HepG2 (cell line): ENCODE data around the gene ANKRD29. TPM values are rescaled to one million over a fixed set of nuclear protein-coding genes. Genes with fewer than 3 reads are reported as not detected.

Experiments
- ASH2L ChIP-seq: fragments of 300-600, 200-600 bp; sonication (generic); IDR thresholded peaks from 2 replicates; pipeline ENCODE4 v1.7.0; 2017; ENCODE audit warnings: low read depth, mild to moderate bottlenecking, moderate library complexity, mixed read lengths, low read length; ENCODE audit not compliant: insufficient read length
- CENPX ChIP-seq: sonication (generic); formaldehyde crosslinking; IDR thresholded peaks from 2 replicates; pipeline ENCODE4 v1.9.0; 2021; ENCODE audit warnings: mild to moderate bottlenecking, missing genetic modification reagents, moderate library complexity
- DR1 ChIP-seq: sonication (generic); formaldehyde crosslinking; IDR thresholded peaks from 2 replicates; pipeline ENCODE4 v1.8.0; 2021; ENCODE audit warnings: mild to moderate bottlenecking, missing genetic modification reagents, inconsistent platforms
- ELF3 ChIP-seq: IDR thresholded peaks from 2 replicates; pipeline ENCODE4 v1.6.1; 2016; ENCODE audit warnings: missing genetic modification reagents, missing compliant biosample characterization
- GABPB1 ChIP-seq: IDR thresholded peaks from 2 replicates; pipeline ENCODE4 v1.6.1; 2016; ENCODE audit warnings: mild to moderate bottlenecking, missing genetic modification reagents, moderate library complexity, missing compliant biosample characterization
- HBP1 ChIP-seq: IDR thresholded peaks from 2 replicates; pipeline ENCODE4 v1.6.1; 2016; ENCODE audit warnings: low read depth, control low read depth
- IRF2 ChIP-seq: IDR thresholded peaks from 2 replicates; pipeline ENCODE4 v1.6.1; 2018; ENCODE audit warnings: missing genetic modification reagents, missing compliant biosample characterization
- KAT8 ChIP-seq: IDR thresholded peaks from 2 replicates; pipeline ENCODE4 v1.6.1; 2016; ENCODE audit warnings: missing genetic modification reagents, missing compliant biosample characterization
- NR2F1 ChIP-seq, 2 experiments: fragments of 450-650 bp in 1 of 2; formaldehyde crosslinking in 1 of 2; IDR thresholded peaks; 2 replicates each; pipeline versions ENCODE4 v1.5.0 to v1.6.1; 2016 to 2020; ENCODE audit warnings: mild to moderate bottlenecking in 1 of 2, missing compliant biosample characterization in 1 of 2, missing genetic modification reagents in 1 of 2, moderate library complexity in 1 of 2
- SNAI1 ChIP-seq: sonication (generic); formaldehyde crosslinking; IDR thresholded peaks from 2 replicates; pipeline ENCODE4 v1.5.0; 2020; ENCODE audit warnings: mild to moderate bottlenecking, missing genetic modification reagents, borderline replicate concordance
- STAG1 ChIP-seq: sonication (generic); formaldehyde crosslinking; IDR thresholded peaks from 2 replicates; pipeline ENCODE4 v1.4.0; 2020; ENCODE audit warnings: missing genetic modification reagents
- TBX2 ChIP-seq: sonication (generic); formaldehyde crosslinking; IDR thresholded peaks from 2 replicates; pipeline ENCODE4 v1.5.0; 2020; ENCODE audit warnings: missing genetic modification reagents, mild to moderate bottlenecking, borderline replicate concordance
- TEAD3 ChIP-seq: optimal IDR thresholded peaks from 2 replicates; pipeline ENCODE3; 2016; ENCODE audit warnings: borderline replicate concordance
- ZBTB38 ChIP-seq: sonication (generic); formaldehyde crosslinking; IDR thresholded peaks from 2 replicates; pipeline ENCODE4 v1.5.1; 2020; ENCODE audit warnings: mild to moderate bottlenecking, missing genetic modification reagents
- ZBTB7A ChIP-seq: sonication (generic); formaldehyde crosslinking; IDR thresholded peaks from 2 replicates; pipeline ENCODE4 v1.8.0; 2022; ENCODE audit warnings: mild to moderate bottlenecking, missing genetic modification reagents
- ZFP41 ChIP-seq: sonication (generic); formaldehyde crosslinking; IDR thresholded peaks from 2 replicates; pipeline ENCODE4 v1.4.0; 2020; ENCODE audit warnings: mild to moderate bottlenecking, missing genetic modification reagents, borderline replicate concordance
- ZNF12 ChIP-seq: sonication (generic); formaldehyde crosslinking; IDR thresholded peaks from 2 replicates; pipeline ENCODE4 v1.5.0; 2020; ENCODE audit warnings: missing genetic modification reagents
- ZNF331 ChIP-seq: sonication (generic); formaldehyde crosslinking; IDR thresholded peaks from 2 replicates; pipeline ENCODE4 v1.4.0; 2020; ENCODE audit warnings: missing genetic modification reagents
- ZNF34 ChIP-seq: sonication (generic); formaldehyde crosslinking; IDR thresholded peaks from 2 replicates; pipeline ENCODE4 v1.4.0; 2020; ENCODE audit warnings: mild to moderate bottlenecking, missing genetic modification reagents, borderline replicate concordance
- ZNF468 ChIP-seq: sonication (generic); formaldehyde crosslinking; IDR thresholded peaks from 2 replicates; pipeline ENCODE4 v1.8.0; 2022; ENCODE audit warnings: mild to moderate bottlenecking, moderate library complexity, missing genetic modification reagents
- ZNF629 ChIP-seq: sonication (generic); formaldehyde crosslinking; conservative IDR thresholded peaks from 2 replicates; pipeline ENCODE4 v1.5.0; 2020; ENCODE audit warnings: missing genetic modification reagents
- ZNF790 ChIP-seq: sonication (generic); formaldehyde crosslinking; IDR thresholded peaks from 2 replicates; pipeline ENCODE4 v1.8.0; 2022; ENCODE audit warnings: missing genetic modification reagents, mild to moderate bottlenecking, borderline replicate concordance
- ZSCAN22 ChIP-seq: sonication (generic); formaldehyde crosslinking; IDR thresholded peaks from 2 replicates; pipeline ENCODE4 v1.4.0; 2020; ENCODE audit warnings: mild to moderate bottlenecking, missing genetic modification reagents
- polyA plus RNA-seq, 8 experiments: library from polyadenylated mRNA; depleted of rRNA in 3 of 8; stranded (reverse) in 7 of 8; unstranded in 1 of 8; fragments of >200 nt; fragmentation: Illumina TruSeq in 4 of 8; extraction: Trizol in 4 of 8; gene quantifications; 2 replicates each; pipeline versions ENCODE4 v1.2.1 to v1.2.3, GENCODE V29; 2011 to 2016; ENCODE audit warnings: low read depth in 4 of 8, missing spikeins in 1 of 8, mixed read lengths in 1 of 8; ENCODE audit not compliant: insufficient read depth in 1 of 8
- total RNA-seq, 5 experiments: library from RNA; depleted of rRNA; stranded (reverse); fragments of >200 nt; fragmentation: Illumina TruSeq; extraction: Trizol; gene quantifications; 2 replicates each; pipeline ENCODE4 v1.2.3, GENCODE V29; 2016; ENCODE audit warnings: low read depth in 1 of 5
- TF ChIP-seq, protein P1 (sequence below): sonication (generic); formaldehyde crosslinking; IDR thresholded peaks from 2 replicates; pipeline ENCODE4 v1.4.0; 2020; ENCODE audit warnings: missing genetic modification reagents
- TF ChIP-seq, protein P2 (sequence below): sonication (generic); formaldehyde crosslinking; IDR thresholded peaks from 2 replicates; pipeline ENCODE4 v1.5.0; 2020; ENCODE audit warnings: mild to moderate bottlenecking, missing genetic modification reagents

ANKRD29 gene
- total and polyA plus RNA-seq, 2 of the 13 experiments (the other 11 are each of a cell fraction or from before 2014, with no cell fraction given) = not detected

DNA sequence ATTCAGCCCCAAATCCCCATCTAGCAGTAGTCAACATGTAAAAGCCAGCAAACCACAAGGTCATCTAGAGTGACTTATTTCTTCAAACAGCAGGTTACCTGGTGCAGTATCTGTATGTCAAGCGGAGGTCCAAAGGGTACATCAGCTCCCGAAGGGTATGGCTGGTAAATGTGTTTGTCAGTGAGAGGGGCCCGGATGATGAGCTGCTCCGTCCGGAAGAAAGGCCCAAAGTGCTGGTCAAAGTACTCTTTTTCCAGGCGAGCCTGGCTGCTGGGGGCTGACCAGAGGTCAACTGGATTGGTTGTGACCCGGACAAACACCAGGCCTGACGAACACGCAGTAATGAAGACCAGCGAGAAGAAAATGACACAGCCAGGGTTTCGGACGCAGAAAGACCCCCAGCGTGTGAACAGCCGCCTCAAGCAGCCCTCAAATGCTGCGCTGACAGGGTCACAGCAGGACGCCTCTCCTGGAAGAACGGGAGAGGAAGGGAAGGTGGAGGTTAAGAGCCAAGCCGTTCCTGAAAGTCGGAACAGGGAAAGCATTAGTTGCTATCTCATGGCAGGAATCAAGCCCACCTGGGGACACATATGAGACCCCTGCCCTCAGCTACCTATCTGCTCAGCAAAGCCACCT is 106.4 kb downstream of the ANKRD29 start (continued):
- TF ChIP-seq HBP1 (CRISPR knock-in tag) (no peak), SNAI1 (CRISPR knock-in tag) (no peak), TEAD3 (CRISPR knock-in tag) (peak; percentile 64), DR1 (CRISPR knock-in tag) (0 out of 2 replicates have a peak, but pooled peaks have one; percentile 52), ZNF12 (CRISPR knock-in tag) (no peak), ZBTB7A (peak; percentile 59), ASH2L (peak; percentile 90), ELF3 (CRISPR knock-in tag) (peak; percentile 77), IRF2 (CRISPR knock-in tag) (peak; percentile 84), ZFP41 (CRISPR knock-in tag) (no peak), STAG1 (CRISPR knock-in tag) (peak; percentile 32), ZNF468 (CRISPR knock-in tag) (no peak), ZNF629 (peak; percentile 83), GABPB1 (peak; percentile 80), ZBTB38 (CRISPR knock-in tag) (peak; percentile 92), ZNF331 (CRISPR knock-in tag) (peak; percentile 83), ZSCAN22 (CRISPR knock-in tag) (no peak), CENPX (CRISPR knock-in tag) (no peak), NR2F1 (CRISPR knock-in tag; IDR thresholded peaks at IDR 0.05) (peak; percentile 85 to 91), TBX2 (CRISPR knock-in tag) (peak; percentile 89), ZNF34 (CRISPR knock-in tag) (no peak), KAT8 (peak; percentile 76), ZNF790 (no peak)
- TF ChIP-seq, protein P1, sequence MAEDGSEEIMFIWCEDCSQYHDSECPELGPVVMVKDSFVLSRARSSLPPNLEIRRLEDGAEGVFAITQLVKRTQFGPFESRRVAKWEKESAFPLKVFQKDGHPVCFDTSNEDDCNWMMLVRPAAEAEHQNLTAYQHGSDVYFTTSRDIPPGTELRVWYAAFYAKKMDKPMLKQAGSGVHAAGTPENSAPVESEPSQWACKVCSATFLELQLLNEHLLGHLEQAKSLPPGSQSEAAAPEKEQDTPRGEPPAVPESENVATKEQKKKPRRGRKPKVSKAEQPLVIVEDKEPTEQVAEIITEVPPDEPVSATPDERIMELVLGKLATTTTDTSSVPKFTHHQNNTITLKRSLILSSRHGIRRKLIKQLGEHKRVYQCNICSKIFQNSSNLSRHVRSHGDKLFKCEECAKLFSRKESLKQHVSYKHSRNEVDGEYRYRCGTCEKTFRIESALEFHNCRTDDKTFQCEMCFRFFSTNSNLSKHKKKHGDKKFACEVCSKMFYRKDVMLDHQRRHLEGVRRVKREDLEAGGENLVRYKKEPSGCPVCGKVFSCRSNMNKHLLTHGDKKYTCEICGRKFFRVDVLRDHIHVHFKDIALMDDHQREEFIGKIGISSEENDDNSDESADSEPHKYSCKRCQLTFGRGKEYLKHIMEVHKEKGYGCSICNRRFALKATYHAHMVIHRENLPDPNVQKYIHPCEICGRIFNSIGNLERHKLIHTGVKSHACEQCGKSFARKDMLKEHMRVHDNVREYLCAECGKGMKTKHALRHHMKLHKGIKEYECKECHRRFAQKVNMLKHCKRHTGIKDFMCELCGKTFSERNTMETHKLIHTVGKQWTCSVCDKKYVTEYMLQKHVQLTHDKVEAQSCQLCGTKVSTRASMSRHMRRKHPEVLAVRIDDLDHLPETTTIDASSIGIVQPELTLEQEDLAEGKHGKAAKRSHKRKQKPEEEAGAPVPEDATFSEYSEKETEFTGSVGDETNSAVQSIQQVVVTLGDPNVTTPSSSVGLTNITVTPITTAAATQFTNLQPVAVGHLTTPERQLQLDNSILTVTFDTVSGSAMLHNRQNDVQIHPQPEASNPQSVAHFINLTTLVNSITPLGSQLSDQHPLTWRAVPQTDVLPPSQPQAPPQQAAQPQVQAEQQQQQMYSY (CRISPR knock-in tag) = no peak
- TF ChIP-seq, protein P2, sequence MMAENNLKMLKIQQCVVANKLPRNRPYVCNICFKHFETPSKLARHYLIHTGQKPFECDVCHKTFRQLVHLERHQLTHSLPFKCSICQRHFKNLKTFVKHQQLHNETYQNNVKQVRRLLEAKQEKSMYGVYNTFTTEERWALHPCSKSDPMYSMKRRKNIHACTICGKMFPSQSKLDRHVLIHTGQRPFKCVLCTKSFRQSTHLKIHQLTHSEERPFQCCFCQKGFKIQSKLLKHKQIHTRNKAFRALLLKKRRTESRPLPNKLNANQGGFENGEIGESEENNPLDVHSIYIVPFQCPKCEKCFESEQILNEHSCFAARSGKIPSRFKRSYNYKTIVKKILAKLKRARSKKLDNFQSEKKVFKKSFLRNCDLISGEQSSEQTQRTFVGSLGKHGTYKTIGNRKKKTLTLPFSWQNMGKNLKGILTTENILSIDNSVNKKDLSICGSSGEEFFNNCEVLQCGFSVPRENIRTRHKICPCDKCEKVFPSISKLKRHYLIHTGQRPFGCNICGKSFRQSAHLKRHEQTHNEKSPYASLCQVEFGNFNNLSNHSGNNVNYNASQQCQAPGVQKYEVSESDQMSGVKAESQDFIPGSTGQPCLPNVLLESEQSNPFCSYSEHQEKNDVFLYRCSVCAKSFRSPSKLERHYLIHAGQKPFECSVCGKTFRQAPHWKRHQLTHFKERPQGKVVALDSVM (CRISPR knock-in tag) = peak; percentile 60; the same call in 1 of the 2 replicates
